Right atrium auricular region (tissue), 2 donors: ENCODE measurements around the gene CGB5. TPM values are rescaled to one million over a fixed set of nuclear protein-coding genes. Genes with fewer than 3 reads are reported as not detected.
"Not testable (repeated sequence)": the region's sequence is repeated elsewhere in the genome, so short reads cannot be mapped to it uniquely, and the experiment has no call there.

ENCODE experiments used
- DNase-seq: peaks from one replicate; pipeline ENCODE4 v3.0.0-alpha.2; 2019; ENCODE audit warnings: low spot score
- H3K27ac ChIP-seq, 2 donors: fragments of 200-600 bp; sonication (generic); 1 replicate in 1 of 2; 2 replicates in 1 of 2; pipeline ENCODE4 v1.5.1; 2016 to 2019
- H3K27me3 ChIP-seq, 2 donors: fragments of 200-600 bp; sonication (generic); one replicate each; pipeline versions ENCODE4 v1.5.1 to v1.6.0; 2017 to 2019
- H3K36me3 ChIP-seq: fragments of 200-600 bp; sonication (generic); one replicate; pipeline ENCODE4 v1.5.1; 2016
- H3K4me1 ChIP-seq, 2 donors: fragments of 200-600 bp; sonication (generic); one replicate each; pipeline versions ENCODE4 v1.5.1 to v1.6.0; 2017 to 2019
- H3K4me3 ChIP-seq, 2 donors: fragments of 200-600 bp; sonication (generic); 1 replicate in 1 of 2; 2 replicates in 1 of 2; pipeline ENCODE4 v1.5.1; 2017 to 2019; ENCODE audit warnings: mild to moderate bottlenecking in 1 of 2, moderate library complexity in 1 of 2
- H3K9me3 ChIP-seq, 2 donors: fragments of 200-600 bp; sonication (generic); one replicate each; pipeline ENCODE4 v1.5.1; 2019
- CTCF ChIP-seq, 2 donors: fragments of 200-600 bp; sonication (generic); IDR thresholded peaks; one replicate each; pipeline ENCODE4 v1.5.1; 2019; ENCODE audit warnings: antibody characterized with exemption in 2 of 2
- total RNA-seq, 2 donors: library from RNA; depleted of rRNA; stranded (reverse); fragments of >200 nt; gene quantifications; one replicate each; pipeline ENCODE4 v1.1.0, GENCODE V29; 2016

The CGB5 gene
- total RNA-seq, 2 donors from 2014 or later: not detected

DNA sequence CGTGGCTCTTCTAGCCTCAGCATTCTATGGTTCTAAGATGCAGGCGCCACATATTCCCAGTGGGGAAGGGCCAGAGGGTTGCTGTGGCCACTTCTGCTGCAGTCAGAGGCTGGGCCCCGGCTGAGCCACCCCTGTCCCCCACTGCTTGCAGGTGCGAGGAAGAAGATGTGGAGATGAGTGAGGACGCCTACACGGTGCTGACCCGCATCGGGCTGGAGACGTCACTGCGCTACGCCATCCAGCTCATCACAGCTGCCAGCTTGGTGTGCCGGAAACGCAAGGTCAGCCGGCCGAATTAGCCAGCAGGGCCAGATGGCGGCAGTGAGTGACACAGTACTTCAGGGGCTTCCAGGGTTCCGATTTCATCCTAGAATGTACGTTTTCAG is 28.8 kb upstream of the CGB5 start:
- TF ChIP-seq CTCF (IDR thresholded peaks at IDR 0.05): no peak
- H3K27me3 ChIP-seq: no peaks in the 10 kb centered on the region
- peaks cover 37% of the 10 kb centered on the region for H3K36me3 ChIP-seq
- H3K9me3 ChIP-seq: no peaks in the 10 kb centered on the region
- no peak overlapping the region for H3K4me3 ChIP-seq
- H3K27ac ChIP-seq: no peak overlapping the region
- peaks cover 0 to 27% of the 10 kb centered on the region in 2 donors for H3K4me1 ChIP-seq
- no peak for DNase-seq

GRCh38 chr19:49016067-49016839 is 27.4 kb upstream of the CGB5 start:
- TF ChIP-seq CTCF (IDR thresholded peaks at IDR 0.05): no peak
- Histone ChIP-seq H3K27me3 (no peaks in the 10 kb centered on the region), H3K36me3 (peaks cover 26% of the 10 kb centered on the region), H3K4me3 (no peak overlapping the region), H3K27ac (no peak overlapping the region), H3K9me3 (no peaks in the 10 kb centered on the region), H3K4me1 (peaks cover 0 to 27% of the 10 kb centered on the region in 2 donors)
- no peak for DNase-seq

- no peak for DNase-seq
- peak within 1 kb of the TSS in 1 of 2 donors; percentile 3 for H3K27ac ChIP-seq
Observed at GRCh38 chr19:49017041-49017665, 26.5 kb upstream of the CGB5 start, which contains the start of gene LHB. Gene LHB, minus strand, starts transcription at chr19:49017091. Its CDS starts 10 bp downstream, at chr19:49017081.

GRCh38 chr19:49017666-49018351 is 25.8 kb upstream of the CGB5 start:
- Histone ChIP-seq H3K9me3 (no peaks in the 10 kb centered on the region), H3K4me3 (peak overlapping the region; percentile 36 to 55), H3K4me1 (peaks cover 0 to 27% of the 10 kb centered on the region in 2 donors), H3K36me3 (peaks cover 15% of the 10 kb centered on the region), H3K27me3 (no peaks in the 10 kb centered on the region), H3K27ac (peak overlapping the region in 1 of 2 donors; percentile 3)
- no peak for DNase-seq
- TF ChIP-seq CTCF (IDR thresholded peaks at IDR 0.05): peak; percentile 22 to 58

More at GRCh38 chr19:49017041-49017665, 26.5 kb upstream of the CGB5 start, which contains the start of gene LHB:
- Histone ChIP-seq H3K27me3 (no peaks in the 10 kb centered on the region), H3K4me1 (peaks cover 0 to 27% of the 10 kb centered on the region in 2 donors), H3K36me3 (peaks cover 17% of the 10 kb centered on the region), H3K4me3 (peak within 1 kb of the TSS; percentile 36 to 55), H3K9me3 (no peaks in the 10 kb centered on the region)
- TF ChIP-seq CTCF (IDR thresholded peaks at IDR 0.05): no peak

DNA sequence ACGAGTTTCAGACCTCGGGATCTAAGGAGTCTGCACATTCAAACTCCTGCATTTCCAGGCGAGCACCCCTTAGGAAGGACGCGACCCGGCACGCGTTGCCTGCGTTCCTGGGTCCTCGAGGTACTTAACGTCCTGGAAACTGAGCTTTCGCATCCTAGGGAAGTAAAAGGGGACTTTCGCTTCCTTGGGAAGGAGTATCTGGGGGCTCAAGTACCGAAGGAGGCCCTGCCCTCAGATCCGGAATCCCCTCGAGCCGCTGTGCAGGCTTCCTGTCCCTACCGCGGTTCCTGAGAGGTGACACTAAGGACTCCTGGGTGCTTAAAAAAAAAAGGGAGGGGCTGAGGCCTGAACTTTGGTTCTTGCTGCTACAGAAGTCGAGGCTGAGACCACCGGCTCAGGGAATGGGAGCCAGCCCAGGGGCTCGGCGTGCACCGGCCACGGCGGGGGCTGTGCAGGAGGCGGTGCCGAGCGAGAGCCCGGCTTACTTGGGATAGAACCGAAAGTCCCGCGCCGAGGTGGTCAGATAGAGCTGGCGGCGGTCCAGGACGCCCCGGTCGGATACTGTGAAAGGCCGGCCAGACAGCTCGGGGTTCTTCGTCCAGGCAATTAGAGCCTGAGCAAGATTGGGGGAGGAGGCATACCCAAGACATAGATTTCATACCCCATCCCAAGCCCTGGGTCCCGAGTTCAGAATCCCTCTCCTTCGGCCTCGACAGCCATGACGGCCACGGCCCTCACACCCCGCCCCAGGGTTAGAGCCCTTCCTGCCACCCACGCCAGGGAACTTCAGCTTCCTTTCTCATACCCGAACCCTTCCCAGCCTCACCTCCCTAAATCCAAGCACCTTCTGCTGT is 25.0 kb upstream of the CGB5 start:
- not testable (repeated sequence) for H3K27me3 ChIP-seq, H3K9me3 ChIP-seq, DNase-seq, H3K27ac ChIP-seq
- Histone ChIP-seq H3K4me1 (peaks cover 0 to 27% of the 10 kb centered on the region in 2 donors), H3K4me3 (peak overlapping the region; percentile 27 to 55), H3K36me3 (peaks cover 15% of the 10 kb centered on the region)
